ENCODE measurements around the gene CGNL1.

Gene CGNL1

GRCh38 chr15:57568299-57568698 lies 192.0 kb downstream of the CGNL1 start:
- DNase-seq (ENCODE audit: low read depth): no peak
- H3K4me3 ChIP-seq (ENCODE audit: control insufficient read depth, low read depth, low read length): no peak overlapping the region
- TF ChIP-seq CTCF (conservative IDR thresholded peaks at IDR 0.05; ENCODE audit: control insufficient read depth, insufficient read depth, low read depth, low read length): no peak

DNA sequence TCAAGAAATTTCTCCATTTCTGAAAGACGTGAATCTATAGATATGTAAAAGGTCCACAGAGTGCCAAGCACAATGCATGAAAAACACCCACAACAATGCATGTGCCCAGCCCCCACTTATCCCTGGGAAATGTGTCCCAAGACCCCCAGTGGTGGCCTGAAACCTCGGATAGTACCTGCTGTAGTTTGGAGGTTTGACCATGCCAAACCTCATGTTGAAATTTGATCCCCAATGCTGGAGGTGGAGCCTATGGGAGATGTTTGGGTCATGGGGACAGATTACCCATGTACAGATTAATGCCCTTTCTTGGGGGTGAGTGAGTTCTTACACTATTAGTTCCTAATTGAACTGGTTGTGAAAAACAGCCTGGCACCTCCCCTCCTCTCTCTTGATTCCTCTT lies 194.0 kb downstream of the CGNL1 start:
- no peak for TF ChIP-seq CTCF (conservative IDR thresholded peaks at IDR 0.05; ENCODE audit: control insufficient read depth, insufficient read depth, low read depth, low read length)
- no peak overlapping the region for H3K4me3 ChIP-seq (ENCODE audit: control insufficient read depth, low read depth, low read length)
- DNase-seq (ENCODE audit: low read depth): no peak

- DNase-seq (ENCODE audit: low read depth): peak; percentile 68
Measured at GRCh38 chr15:57570994-57571393, 194.7 kb downstream of the CGNL1 start.

GRCh38 chr15:57571725-57572124 lies 195.4 kb downstream of the CGNL1 start:
- TF ChIP-seq CTCF (conservative IDR thresholded peaks at IDR 0.05; ENCODE audit: control insufficient read depth, insufficient read depth, low read depth, low read length): no peak
- no peak for DNase-seq (ENCODE audit: low read depth)

More at GRCh38 chr15:57570994-57571393, 194.7 kb downstream of the CGNL1 start:
- TF ChIP-seq CTCF (conservative IDR thresholded peaks at IDR 0.05; ENCODE audit: control insufficient read depth, insufficient read depth, low read depth, low read length): no peak
- no peak overlapping the region for H3K4me3 ChIP-seq (ENCODE audit: control insufficient read depth, low read depth, low read length)

GRCh38 chr15:57572468-57572867 lies 196.2 kb downstream of the CGNL1 start:
- TF ChIP-seq CTCF (conservative IDR thresholded peaks at IDR 0.05; ENCODE audit: control insufficient read depth, insufficient read depth, low read depth, low read length): no peak
- no peak overlapping the region for H3K4me3 ChIP-seq (ENCODE audit: control insufficient read depth, low read depth, low read length)
- peak; percentile 81 for DNase-seq (ENCODE audit: low read depth)

More at GRCh38 chr15:57571725-57572124, 195.4 kb downstream of the CGNL1 start:
- no peak overlapping the region for H3K4me3 ChIP-seq (ENCODE audit: control insufficient read depth, low read depth, low read length)

- no peak for TF ChIP-seq CTCF (conservative IDR thresholded peaks at IDR 0.05; ENCODE audit: control insufficient read depth, insufficient read depth, low read depth, low read length)
- no peak for DNase-seq (ENCODE audit: low read depth)
- H3K4me3 ChIP-seq (ENCODE audit: control insufficient read depth, low read depth, low read length): no peak overlapping the region
Measured at GRCh38 chr15:57573151-57573550, 196.8 kb downstream of the CGNL1 start.

GRCh38 chr15:57575363-57575762 lies 199.1 kb downstream of the CGNL1 start:
- DNase-seq (ENCODE audit: low read depth): no peak
- TF ChIP-seq CTCF (conservative IDR thresholded peaks at IDR 0.05; ENCODE audit: control insufficient read depth, insufficient read depth, low read depth, low read length): no peak
- no peak overlapping the region for H3K4me3 ChIP-seq (ENCODE audit: control insufficient read depth, low read depth, low read length)
